ENCODE data around the gene TMED4. TPM values are rescaled to one million over a fixed set of nuclear protein-coding genes. Genes with fewer than 3 reads are reported as not detected.

Gene TMED4
- polyA plus RNA-seq, 1 donor (not counting 4 experiments of a cell fraction or from before 2014, with no cell fraction given), result 45.8 TPM

DNA sequence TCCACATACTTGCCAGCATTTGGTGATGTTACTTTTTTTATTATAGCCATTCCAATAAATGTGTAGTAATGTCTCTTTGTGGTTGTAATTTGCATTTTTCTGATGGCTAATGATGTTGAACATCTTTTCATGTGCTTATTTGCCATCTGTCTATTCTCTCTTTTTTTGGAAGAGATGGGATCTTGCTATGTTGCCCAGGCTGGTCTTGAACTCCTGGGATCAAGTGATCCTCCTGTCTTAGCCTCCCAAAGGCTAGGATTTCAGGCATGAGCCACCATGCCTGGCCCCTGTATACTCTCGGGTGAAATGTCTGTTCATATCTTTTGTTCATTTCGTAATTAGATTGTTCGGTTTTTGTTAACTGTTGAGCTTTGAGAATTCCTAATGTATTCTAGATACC, 27.8 kb upstream of the TMED4 start:
- Histone ChIP-seq H3K9me3 (ENCODE audit: control insufficient read depth, low read depth, low read length) (no peaks in the 10 kb centered on the region), H3K27me3 (ENCODE audit: control insufficient read depth, extremely low read depth, insufficient read depth, low read length) (no peaks in the 10 kb centered on the region), H3K36me3 (ENCODE audit: control insufficient read depth in 2 of 2, extremely low read depth in 1 of 2, insufficient read depth in 2 of 2, low read length in 2 of 2) (no peaks in the 10 kb centered on the region), H4K20me1 (ENCODE audit: control insufficient read depth, extremely low read depth, insufficient read depth, low read length) (peaks cover 3% of the 10 kb centered on the region), H3K4me2 (ENCODE audit: control insufficient read depth, extremely low read depth, insufficient read depth, low read depth, low read length) (no peak overlapping the region), H3K4me3 (ENCODE audit: control insufficient read depth in 2 of 3, extremely low read depth in 1 of 3, insufficient read depth in 2 of 3, low read depth in 1 of 3, low read length in 3 of 3) (no peak overlapping the region), H3K9ac (ENCODE audit: control insufficient read depth, extremely low read depth, insufficient read depth, low read length) (no peak overlapping the region), H2AFZ (ENCODE audit: control insufficient read depth, low read length) (no peak overlapping the region), H3K9me1 (ENCODE audit: control insufficient read depth, extremely low read depth, insufficient read depth, low read length) (no peaks in the 10 kb centered on the region), H3K4me1 (ENCODE audit: control insufficient read depth, extremely low read depth, insufficient read depth, low read length) (peaks cover 18% of the 10 kb centered on the region), H3K79me2 (ENCODE audit: control insufficient read depth, insufficient read depth, low read length) (peaks cover 76% of the 10 kb centered on the region), H3K27ac (ENCODE audit: control insufficient read depth, insufficient read depth, low read length) (no peak overlapping the region)
- no peak for DNase-seq (ENCODE audit: low read depth, low spot score)
- no peak for TF ChIP-seq EZH2 (IDR thresholded peaks at IDR 0.05; ENCODE audit: low read length)
- TF ChIP-seq, protein P1, sequence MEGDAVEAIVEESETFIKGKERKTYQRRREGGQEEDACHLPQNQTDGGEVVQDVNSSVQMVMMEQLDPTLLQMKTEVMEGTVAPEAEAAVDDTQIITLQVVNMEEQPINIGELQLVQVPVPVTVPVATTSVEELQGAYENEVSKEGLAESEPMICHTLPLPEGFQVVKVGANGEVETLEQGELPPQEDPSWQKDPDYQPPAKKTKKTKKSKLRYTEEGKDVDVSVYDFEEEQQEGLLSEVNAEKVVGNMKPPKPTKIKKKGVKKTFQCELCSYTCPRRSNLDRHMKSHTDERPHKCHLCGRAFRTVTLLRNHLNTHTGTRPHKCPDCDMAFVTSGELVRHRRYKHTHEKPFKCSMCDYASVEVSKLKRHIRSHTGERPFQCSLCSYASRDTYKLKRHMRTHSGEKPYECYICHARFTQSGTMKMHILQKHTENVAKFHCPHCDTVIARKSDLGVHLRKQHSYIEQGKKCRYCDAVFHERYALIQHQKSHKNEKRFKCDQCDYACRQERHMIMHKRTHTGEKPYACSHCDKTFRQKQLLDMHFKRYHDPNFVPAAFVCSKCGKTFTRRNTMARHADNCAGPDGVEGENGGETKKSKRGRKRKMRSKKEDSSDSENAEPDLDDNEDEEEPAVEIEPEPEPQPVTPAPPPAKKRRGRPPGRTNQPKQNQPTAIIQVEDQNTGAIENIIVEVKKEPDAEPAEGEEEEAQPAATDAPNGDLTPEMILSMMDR (optimal IDR thresholded peaks at IDR 0.05 in 1 of 3, IDR thresholded peaks at IDR 0.05 in 1 of 3, conservative IDR thresholded peaks at IDR 0.05 in 1 of 3; ENCODE audit: extremely low read depth in 1 of 3, insufficient read depth in 2 of 3, low read length in 3 of 3), result no peak
- dilution Hi-C loops (cut with MboI; ENCODE audit: extremely low pct_ligation_motif_present, low sequenced_read_pairs), result no loop called here
- no peak for FAIRE-seq

DNA sequence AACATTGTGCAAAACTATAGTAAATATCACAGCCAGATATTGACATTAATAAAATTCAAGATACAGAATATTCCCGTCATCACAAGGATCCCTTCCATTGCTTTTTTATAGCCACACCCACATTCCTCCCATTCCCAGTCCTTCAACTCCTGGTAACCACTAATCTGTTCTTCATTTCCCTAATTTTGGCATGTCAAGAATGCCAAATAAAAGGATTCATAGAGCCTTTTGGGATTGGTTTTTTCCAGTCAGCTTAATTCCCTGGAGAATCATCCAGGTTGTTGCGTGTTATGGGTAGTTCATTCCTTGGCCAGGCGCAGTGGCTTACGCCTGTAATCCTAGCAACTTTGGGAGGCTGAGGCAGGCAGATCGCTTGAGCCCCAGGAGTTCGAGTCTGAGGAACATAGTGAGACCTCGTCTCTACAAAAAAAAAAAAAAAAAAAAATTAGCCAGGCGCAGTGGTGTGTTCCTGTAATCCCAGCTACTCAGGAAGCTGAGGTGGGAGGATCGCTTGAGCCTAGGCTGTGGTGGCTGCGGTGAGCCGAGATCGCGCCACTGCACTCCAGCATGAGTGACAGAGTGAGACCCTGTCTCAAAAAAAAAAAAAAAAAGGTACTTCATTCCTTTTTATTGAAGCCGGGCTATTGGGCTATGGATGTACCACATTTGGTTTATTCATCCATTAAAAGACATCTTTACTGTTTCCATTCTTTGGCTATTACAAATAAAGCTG, 27.1 kb upstream of the TMED4 start:
- no peak for TF ChIP-seq EZH2 (IDR thresholded peaks at IDR 0.05; ENCODE audit: low read length)
- TF ChIP-seq, protein P1 (optimal IDR thresholded peaks at IDR 0.05 in 1 of 3, IDR thresholded peaks at IDR 0.05 in 1 of 3, conservative IDR thresholded peaks at IDR 0.05 in 1 of 3; ENCODE audit: extremely low read depth in 1 of 3, insufficient read depth in 2 of 3, low read length in 3 of 3), result no peak
- dilution Hi-C loops (cut with MboI; ENCODE audit: extremely low pct_ligation_motif_present, low sequenced_read_pairs), result no loop called here

More for the DNA sequence above, 27.1 kb upstream of the TMED4 start:
- no peak overlapping the region for H3K27ac ChIP-seq (ENCODE audit: control insufficient read depth, insufficient read depth, low read length)
- no peaks in the 10 kb centered on the region for H3K27me3 ChIP-seq (ENCODE audit: control insufficient read depth, extremely low read depth, insufficient read depth, low read length)
- no peaks in the 10 kb centered on the region for H3K9me3 ChIP-seq (ENCODE audit: control insufficient read depth, low read depth, low read length)
- H3K36me3 ChIP-seq (ENCODE audit: control insufficient read depth in 2 of 2, extremely low read depth in 1 of 2, insufficient read depth in 2 of 2, low read length in 2 of 2), result no peaks in the 10 kb centered on the region
- H3K4me1 ChIP-seq (ENCODE audit: control insufficient read depth, extremely low read depth, insufficient read depth, low read length), result peaks cover 18% of the 10 kb centered on the region
- DNase-seq (ENCODE audit: low read depth, low spot score) (no peak), FAIRE-seq (no peak)
- peaks cover 69% of the 10 kb centered on the region for H3K79me2 ChIP-seq (ENCODE audit: control insufficient read depth, insufficient read depth, low read length)
- peaks cover 3% of the 10 kb centered on the region for H4K20me1 ChIP-seq (ENCODE audit: control insufficient read depth, extremely low read depth, insufficient read depth, low read length)
- peak overlapping the region; percentile 2 for H3K4me2 ChIP-seq (ENCODE audit: control insufficient read depth, extremely low read depth, insufficient read depth, low read depth, low read length)
- no peak overlapping the region for H3K9ac ChIP-seq (ENCODE audit: control insufficient read depth, extremely low read depth, insufficient read depth, low read length)
- H3K4me3 ChIP-seq (ENCODE audit: control insufficient read depth in 2 of 3, extremely low read depth in 1 of 3, insufficient read depth in 2 of 3, low read depth in 1 of 3, low read length in 3 of 3), result no peak overlapping the region
- H2AFZ ChIP-seq (ENCODE audit: control insufficient read depth, low read length), result no peak overlapping the region
- H3K9me1 ChIP-seq (ENCODE audit: control insufficient read depth, extremely low read depth, insufficient read depth, low read length), result no peaks in the 10 kb centered on the region

Data from keratinocyte (primary cell).